CD4-positive, CD25-positive, alpha-beta regulatory T cell (primary cell): ENCODE data around the gene REC114. TPM values are rescaled to one million over a fixed set of nuclear protein-coding genes. Genes with fewer than 3 reads are reported as not detected.

Experiments
- ATAC-seq, 2 donors: fragments of 150-1000 bp; cut with Tn5 transposase; one replicate each; pipeline ENCODE4 v1.10.0; 2021; ENCODE audit warnings: low read depth in 2 of 2, moderate number of reproducible peaks in 2 of 2, moderate library complexity in 1 of 2
- DNase-seq, 3 donors: peaks; one replicate each; pipeline versions ENCODE4 v3.0.0 to v3.0.0-alpha.2; 2012 to 2022; ENCODE audit warnings: mixed read lengths in 1 of 3
- H3K27ac ChIP-seq: one replicate; pipeline ENCODE4 v1.7.0; 2013; ENCODE audit warnings: mild to moderate bottlenecking, low read length; ENCODE audit not compliant: insufficient read depth, poor library complexity, severe bottlenecking
- H3K27me3 ChIP-seq: one replicate; pipeline ENCODE4 v1.7.0; 2013; ENCODE audit warnings: low read length; ENCODE audit not compliant: control insufficient read depth, insufficient read depth
- H3K36me3 ChIP-seq: one replicate; pipeline ENCODE4 v1.7.0; 2013; ENCODE audit warnings: mild to moderate bottlenecking, low read length, moderate library complexity; ENCODE audit not compliant: control insufficient read depth, insufficient read depth
- H3K4me1 ChIP-seq: 2 replicates; pipeline ENCODE4 v1.7.0; 2013; ENCODE audit warnings: mild to moderate bottlenecking, low read length; ENCODE audit not compliant: insufficient read depth, control insufficient read depth, poor library complexity, severe bottlenecking
- H3K4me3 ChIP-seq: one replicate; pipeline ENCODE4 v1.7.0; 2013; ENCODE audit warnings: low read depth, mild to moderate bottlenecking, low read length, moderate library complexity
- H3K9me3 ChIP-seq, 2 experiments: 1 replicate in 1 of 2; 2 replicates in 1 of 2; pipeline ENCODE4 v1.7.0; 2013; ENCODE audit warnings: low read length in 2 of 2, mild to moderate bottlenecking in 1 of 2, moderate library complexity in 1 of 2; ENCODE audit not compliant: control insufficient read depth in 2 of 2
- H3K27ac Mint-ChIP-seq, 3 donors: one replicate each; pipeline ENCODE4 v1.8.0; 2020 to 2022; ENCODE audit warnings: mild to moderate bottlenecking in 3 of 3, mixed read lengths in 3 of 3, moderate library complexity in 2 of 3
- H3K27me3 Mint-ChIP-seq: one replicate; pipeline ENCODE4 v1.8.0; 2022; ENCODE audit warnings: mild to moderate bottlenecking, mixed read lengths
- H3K36me3 Mint-ChIP-seq: one replicate; pipeline ENCODE4 v1.8.0; 2020; ENCODE audit warnings: mixed read lengths
- H3K4me1 Mint-ChIP-seq, 4 donors: one replicate each; pipeline ENCODE4 v1.8.0; 2020 to 2022; ENCODE audit warnings: mixed read lengths in 4 of 4, mild to moderate bottlenecking in 1 of 4
- H3K4me3 Mint-ChIP-seq, 4 donors: one replicate each; pipeline ENCODE4 v1.8.0; 2020 to 2022; ENCODE audit warnings: mild to moderate bottlenecking in 4 of 4, mixed read lengths in 4 of 4, moderate library complexity in 3 of 4
- H3K9me3 Mint-ChIP-seq, 7 donors: one replicate each; pipeline ENCODE4 v1.8.0; 2020 to 2022; ENCODE audit warnings: mixed read lengths in 7 of 7, mild to moderate bottlenecking in 3 of 7, moderate library complexity in 2 of 7
- polyA plus RNA-seq, 4 donors: library from polyadenylated mRNA; unstranded; fragments of 300-500 nt; fragmentation: Illumina TruSeq; gene quantifications; one replicate each; pipeline ENCODE4 v1.2.3, GENCODE V29; 2021
- total RNA-seq: library from RNA; stranded (reverse); gene quantifications from one replicate; pipeline ENCODE4 v1.2.3, GENCODE V29; 2022

REC114 gene
- total and polyA plus RNA-seq, 5 donors from 2014 or later: not detected

- Mint-ChIP-seq H3K4me3 (no peak overlapping the region), H3K36me3 (peaks cover 22% of the 10 kb centered on the region), H3K4me1 (peaks cover 20 to 77% (median 38%) of the 10 kb centered on the region in 4 donors), H3K27ac (peak overlapping the region in 1 of 3 donors; percentile 17), H3K27me3 (no peaks in the 10 kb centered on the region), H3K9me3 (peaks cover 0 to 3% (median 0%) of the 10 kb centered on the region in 7 donors)
- peaks cover 4% of the 10 kb centered on the region for H3K36me3 ChIP-seq
- no peak for ATAC-seq
- no peaks in the 10 kb centered on the region for H3K9me3 ChIP-seq
- peaks cover 10% of the 10 kb centered on the region for H3K4me1 ChIP-seq
- DNase-seq: no peak
- no peaks in the 10 kb centered on the region for H3K27me3 ChIP-seq
- H3K4me3 ChIP-seq: no peak overlapping the region
- no peak overlapping the region for H3K27ac ChIP-seq
These were observed 164.4 kb downstream of the REC114 start for GRCh38 chr15:73607405-73607804.

- H3K4me3 Mint-ChIP-seq: no peak overlapping the region
- ATAC-seq (no peak), DNase-seq (no peak)
- no peaks in the 10 kb centered on the region for H3K27me3 Mint-ChIP-seq
- Histone ChIP-seq H3K27ac (no peak overlapping the region), H3K4me1 (peaks cover 6% of the 10 kb centered on the region), H3K27me3 (no peaks in the 10 kb centered on the region), H3K9me3 (no peaks in the 10 kb centered on the region), H3K36me3 (peaks cover 4% of the 10 kb centered on the region), H3K4me3 (no peak overlapping the region)
- peaks cover 22% of the 10 kb centered on the region for H3K36me3 Mint-ChIP-seq
- no peak overlapping the region for H3K27ac Mint-ChIP-seq
- peaks cover 0 to 3% (median 0%) of the 10 kb centered on the region in 7 donors for H3K9me3 Mint-ChIP-seq
- H3K4me1 Mint-ChIP-seq: peaks cover 23 to 79% (median 40%) of the 10 kb centered on the region in 4 donors
These were observed 164.9 kb downstream of the REC114 start for GRCh38 chr15:73607843-73608242.

- Histone ChIP-seq H3K4me1 (peaks cover 3% of the 10 kb centered on the region), H3K9me3 (no peaks in the 10 kb centered on the region), H3K27me3 (no peaks in the 10 kb centered on the region), H3K27ac (no peak overlapping the region), H3K4me3 (no peak overlapping the region), H3K36me3 (peaks cover 4% of the 10 kb centered on the region)
- peak overlapping the region in 2 of 3 donors; percentile 8 to 25 for H3K27ac Mint-ChIP-seq
- no peaks in the 10 kb centered on the region for H3K27me3 Mint-ChIP-seq
- DNase-seq (no peak), ATAC-seq (no peak)
- H3K4me1 Mint-ChIP-seq: peaks cover 24 to 83% (median 39%) of the 10 kb centered on the region in 4 donors
- peaks cover 0 to 4% (median 0%) of the 10 kb centered on the region in 7 donors for H3K9me3 Mint-ChIP-seq
- H3K36me3 Mint-ChIP-seq: peaks cover 25% of the 10 kb centered on the region
- H3K4me3 Mint-ChIP-seq: no peak overlapping the region
These were observed 165.5 kb downstream of the REC114 start for GRCh38 chr15:73608475-73608874.

- H3K4me3 ChIP-seq: no peak overlapping the region
- H3K4me1 Mint-ChIP-seq: peaks cover 23 to 79% (median 39%) of the 10 kb centered on the region in 4 donors
- no peaks in the 10 kb centered on the region for H3K27me3 Mint-ChIP-seq
- H3K27ac Mint-ChIP-seq: peak overlapping the region in 1 of 3 donors; percentile 8
- no peak overlapping the region for H3K27ac ChIP-seq
- peaks cover 3% of the 10 kb centered on the region for H3K4me1 ChIP-seq
- H3K36me3 ChIP-seq: peaks cover 4% of the 10 kb centered on the region
- ATAC-seq (no peak), DNase-seq (no peak)
- H3K4me3 Mint-ChIP-seq: peak overlapping the region in 1 of 4 donors; percentile 21
- H3K36me3 Mint-ChIP-seq: peaks cover 25% of the 10 kb centered on the region
- no peaks in the 10 kb centered on the region for H3K9me3 ChIP-seq
- no peaks in the 10 kb centered on the region for H3K27me3 ChIP-seq
- peaks cover 0 to 4% (median 0%) of the 10 kb centered on the region in 7 donors for H3K9me3 Mint-ChIP-seq
These were observed 166.0 kb downstream of the REC114 start for GRCh38 chr15:73608941-73609340.

Other genes with a start within 250 kb of the REC114 start
- gene HCN4, start 74.2 kb upstream of the REC114 start, total RNA-seq: not detected
- gene HCN4, start 74.2 kb upstream of the REC114 start, polyA plus RNA-seq: not detected
- 45.3 TPM for gene NPTN, start 190.2 kb downstream of the REC114 start, total RNA-seq
- gene NPTN, start 190.2 kb downstream of the REC114 start, polyA plus RNA-seq: 10 to 100 TPM; 35.4 to 37.6 (median 37.2) TPM
- not detected for gene CD276, start 241.2 kb downstream of the REC114 start, total RNA-seq
- gene CD276, start 241.2 kb downstream of the REC114 start, polyA plus RNA-seq: not detected